NCI-H2107 treated with DMSO at 0.1 percent for 48 hours (cell line): ENCODE results near the gene GCC2.
"Not testable (repeated sequence)": the region's sequence is repeated elsewhere in the genome, so short reads cannot be mapped to it uniquely, and the experiment has no call there.

ENCODE experiments used
- DNase-seq: peaks from one replicate; lab custom pipeline; 2025; ENCODE audit not compliant: unreplicated experiment; lab: John Stamatoyannopoulos, UW

The GCC2 gene

DNA sequence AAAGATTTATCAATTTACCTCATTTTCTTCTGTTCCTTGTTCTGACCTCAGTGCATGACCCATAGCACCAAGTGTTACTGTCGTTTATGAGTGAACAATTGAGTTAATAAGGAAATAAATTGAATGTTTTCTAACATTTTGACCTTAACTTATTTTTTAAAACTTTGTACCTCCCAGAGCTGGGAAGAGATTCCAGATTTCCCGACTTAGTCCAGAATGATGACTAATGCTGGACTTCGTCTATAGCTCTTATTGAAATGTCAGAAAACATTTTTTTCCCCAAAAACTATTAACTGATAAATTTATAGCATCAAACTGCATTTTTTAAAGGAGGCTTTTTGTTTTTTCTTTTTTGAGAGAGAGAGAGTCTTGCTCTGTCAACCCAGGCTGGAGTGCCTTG lies 63.4 kb downstream of the GCC2 start:
- not testable (repeated sequence) for DNase-seq

DNA sequence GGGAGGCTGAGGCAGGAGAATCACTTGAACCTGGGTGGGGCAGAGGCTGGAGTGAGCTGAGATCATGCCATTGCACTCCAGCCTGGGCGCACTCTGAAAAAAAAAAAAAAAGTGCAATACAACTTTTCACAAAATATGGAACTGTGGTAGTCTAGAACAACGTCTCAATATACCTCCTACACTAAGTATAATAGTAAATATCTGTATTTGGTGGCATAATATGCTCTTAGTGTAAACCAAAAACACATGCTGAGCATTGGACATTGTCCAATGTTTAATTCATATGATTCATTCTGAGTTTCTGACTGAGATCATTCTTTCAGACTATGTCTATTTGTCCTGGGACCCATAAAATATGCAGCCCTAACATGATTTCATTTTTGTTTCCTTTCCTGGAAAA lies 65.5 kb downstream of the GCC2 start:
- not testable (repeated sequence) for DNase-seq

DNA sequence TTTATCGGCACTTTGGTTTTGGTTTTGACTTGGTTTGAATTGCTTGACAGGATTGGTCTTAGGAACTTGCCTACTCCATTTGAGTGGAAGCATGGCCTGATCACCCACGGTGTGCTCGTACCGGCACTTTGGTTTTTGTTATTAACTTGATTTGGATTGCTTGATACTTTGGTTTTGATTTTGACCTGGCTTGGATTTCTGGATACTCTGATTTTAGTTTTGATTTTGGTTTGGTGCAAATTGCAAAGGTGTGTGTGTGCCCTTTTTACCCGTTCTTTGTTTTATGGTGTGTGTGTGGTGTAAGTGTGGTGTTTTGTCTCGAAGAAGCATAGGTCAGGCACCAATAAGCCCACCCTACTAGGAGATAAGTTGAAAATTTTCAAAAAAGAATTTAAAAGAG lies 75.7 kb downstream of the GCC2 start:
- not testable (repeated sequence) for DNase-seq

DNA sequence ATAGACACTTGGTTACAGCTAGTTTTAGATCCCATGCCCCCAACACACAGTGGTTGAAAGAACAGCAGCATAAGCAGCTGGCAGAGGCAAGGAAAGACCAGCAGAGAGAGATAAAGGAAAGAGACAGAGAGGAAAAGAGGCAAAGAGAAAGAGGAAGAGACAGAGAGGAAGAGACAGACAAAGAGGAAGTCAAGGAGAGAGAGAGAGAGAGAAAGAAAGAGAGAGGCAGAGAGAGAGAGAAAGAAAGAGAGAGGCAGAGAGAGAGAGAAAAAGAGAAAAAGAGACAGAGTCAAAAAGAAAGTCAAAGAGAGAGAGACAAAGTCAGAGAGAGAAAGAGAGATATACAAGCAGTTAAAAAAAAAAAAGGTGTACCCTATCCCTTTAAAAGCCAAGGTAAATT lies 76.3 kb downstream of the GCC2 start:
- DNase-seq: not testable (repeated sequence)

DNA sequence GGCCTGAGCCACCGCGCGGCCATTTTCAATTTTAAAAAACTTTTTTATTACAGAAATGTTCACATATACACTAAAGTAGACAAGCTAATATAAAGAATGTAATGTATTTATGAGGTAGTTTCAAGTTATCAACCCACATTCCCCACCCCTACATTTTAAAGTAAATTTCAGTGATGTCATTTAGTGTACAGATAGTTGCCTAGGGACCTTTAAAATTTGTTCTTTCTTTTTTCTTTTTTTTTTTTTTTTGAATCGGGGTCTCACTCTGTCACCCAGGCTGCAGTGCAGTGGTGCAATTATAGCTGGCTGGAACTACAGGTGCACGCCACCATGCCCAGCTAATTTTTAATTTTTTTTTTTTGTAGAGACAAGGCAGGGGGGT lies 82.7 kb downstream of the GCC2 start:
- DNase-seq: no peak

DNA sequence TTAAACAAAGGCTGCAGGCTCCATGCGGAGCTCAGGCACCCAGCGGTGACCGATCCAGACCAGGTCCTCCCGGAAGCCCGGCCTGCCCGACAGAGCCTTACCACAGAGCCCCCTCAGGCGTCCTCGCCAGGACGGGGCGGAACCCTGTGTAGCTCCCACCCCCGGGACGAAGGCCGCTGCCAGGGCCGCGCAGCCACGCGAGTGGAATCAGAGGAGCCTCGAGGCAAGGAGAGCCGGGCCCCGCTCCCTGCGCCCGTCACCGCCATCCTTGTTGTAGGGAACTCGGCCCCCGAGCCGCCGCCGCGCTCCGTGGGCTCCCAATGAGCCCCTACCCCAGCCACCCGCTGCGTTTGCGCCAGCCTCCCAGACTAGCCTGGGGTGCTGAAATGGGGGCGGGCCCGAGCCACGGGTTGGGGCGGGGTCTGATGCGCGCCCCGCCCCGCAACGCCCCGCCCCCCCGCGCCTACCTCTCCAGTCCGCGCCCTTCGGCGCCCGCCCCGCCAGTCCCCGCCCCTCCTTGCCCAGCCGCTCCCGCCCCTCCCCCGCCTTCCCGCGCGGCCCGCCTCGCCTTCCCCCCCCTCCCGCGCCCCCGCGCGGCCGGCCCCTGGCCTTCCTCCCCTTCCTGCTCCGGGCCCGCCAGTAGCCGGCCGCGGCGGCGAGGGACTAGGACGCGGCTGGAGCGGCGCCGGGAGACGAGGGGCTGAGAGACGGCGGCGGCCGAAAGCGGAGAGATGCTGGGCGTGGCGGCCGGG lies 85.0 kb downstream of the GCC2 start, which contains the start of gene LIMS1:
LIMS1 (plus strand) TSS at position 639 of the 752 bp plus-strand sequence; CDS start at position 732, 93 bp downstream.
- peak; percentile 54 for DNase-seq

GRCh38 chr2:108534584-108535356 lies 85.8 kb downstream of the GCC2 start:
- DNase-seq: no peak

DNA sequence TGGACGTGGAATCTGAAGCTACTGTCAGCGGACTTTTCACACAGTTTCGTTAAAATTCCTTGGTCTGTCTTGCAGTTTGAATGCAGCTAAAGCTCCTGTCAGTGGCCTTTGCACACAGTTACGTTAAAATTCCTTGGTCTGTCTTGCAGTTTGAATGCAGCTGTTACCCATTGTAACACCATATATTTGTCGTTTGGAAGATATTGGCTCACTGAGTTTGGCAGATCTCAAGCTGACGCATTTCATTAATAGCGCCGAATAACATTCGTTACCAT lies 86.3 kb downstream of the GCC2 start:
- DNase-seq: no peak

- DNase-seq: no peak
Observed at GRCh38 chr2:108536133-108536780, 87.3 kb downstream of the GCC2 start.

DNA sequence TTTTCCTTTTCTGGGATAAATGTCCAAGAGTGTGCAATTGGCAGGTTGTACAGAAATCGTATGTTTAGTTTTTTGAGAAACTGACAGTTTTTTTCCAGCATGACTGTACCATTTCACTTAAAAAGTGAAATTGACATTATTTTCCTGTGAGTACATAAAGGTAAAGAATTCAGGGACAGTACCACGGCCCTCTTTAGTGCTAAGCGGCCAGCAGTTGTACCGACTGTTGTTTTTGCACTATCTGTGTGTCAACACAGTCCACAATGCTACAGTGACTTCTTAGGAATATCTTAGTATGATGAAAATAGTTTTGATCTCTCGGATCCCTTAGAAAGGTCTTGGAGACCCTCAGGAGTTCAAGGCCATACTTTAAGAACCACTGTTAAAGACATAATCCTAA lies 87.9 kb downstream of the GCC2 start:
- no peak for DNase-seq

DNA sequence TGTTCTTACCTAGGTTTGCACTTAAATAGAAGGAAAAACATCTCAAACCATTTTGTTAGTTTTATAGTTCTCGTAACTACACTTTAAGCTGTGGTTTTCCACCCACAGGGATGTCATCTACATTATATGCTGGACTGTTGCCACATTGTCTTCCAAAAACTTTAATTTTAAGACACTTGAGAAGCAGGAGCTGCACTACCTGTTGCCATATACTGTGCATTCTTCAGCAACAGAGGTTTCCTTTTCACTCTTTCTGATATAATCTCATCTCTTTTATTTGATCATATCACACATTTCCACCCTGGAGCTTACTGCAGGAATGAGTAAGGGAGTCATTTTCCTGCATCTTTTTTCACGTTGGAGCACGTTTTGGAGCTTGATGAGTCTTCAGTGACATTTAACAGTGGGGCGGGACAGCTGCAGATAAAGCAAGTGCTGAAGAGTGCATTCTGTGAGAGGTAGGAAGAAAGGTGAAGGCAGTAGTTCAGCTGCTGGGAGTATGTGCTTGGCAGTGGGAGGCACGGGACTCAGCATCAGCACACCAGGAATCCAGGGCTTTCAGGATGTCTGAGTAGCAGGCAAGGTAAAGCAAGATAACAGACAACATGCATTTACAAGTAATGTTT lies 89.1 kb downstream of the GCC2 start:
- DNase-seq: no peak

- DNase-seq: no peak
Observed at GRCh38 chr2:108541451-108541850, 92.4 kb downstream of the GCC2 start.

- no peak for DNase-seq
Observed at GRCh38 chr2:108542071-108542470, 93.1 kb downstream of the GCC2 start.

- no peak for DNase-seq
Observed at GRCh38 chr2:108547606-108548005, 98.6 kb downstream of the GCC2 start.

- no peak for DNase-seq
Observed at GRCh38 chr2:108548208-108549003, 99.4 kb downstream of the GCC2 start.

- no peak for DNase-seq
Observed at GRCh38 chr2:108552566-108552965, 103.6 kb downstream of the GCC2 start.

DNA sequence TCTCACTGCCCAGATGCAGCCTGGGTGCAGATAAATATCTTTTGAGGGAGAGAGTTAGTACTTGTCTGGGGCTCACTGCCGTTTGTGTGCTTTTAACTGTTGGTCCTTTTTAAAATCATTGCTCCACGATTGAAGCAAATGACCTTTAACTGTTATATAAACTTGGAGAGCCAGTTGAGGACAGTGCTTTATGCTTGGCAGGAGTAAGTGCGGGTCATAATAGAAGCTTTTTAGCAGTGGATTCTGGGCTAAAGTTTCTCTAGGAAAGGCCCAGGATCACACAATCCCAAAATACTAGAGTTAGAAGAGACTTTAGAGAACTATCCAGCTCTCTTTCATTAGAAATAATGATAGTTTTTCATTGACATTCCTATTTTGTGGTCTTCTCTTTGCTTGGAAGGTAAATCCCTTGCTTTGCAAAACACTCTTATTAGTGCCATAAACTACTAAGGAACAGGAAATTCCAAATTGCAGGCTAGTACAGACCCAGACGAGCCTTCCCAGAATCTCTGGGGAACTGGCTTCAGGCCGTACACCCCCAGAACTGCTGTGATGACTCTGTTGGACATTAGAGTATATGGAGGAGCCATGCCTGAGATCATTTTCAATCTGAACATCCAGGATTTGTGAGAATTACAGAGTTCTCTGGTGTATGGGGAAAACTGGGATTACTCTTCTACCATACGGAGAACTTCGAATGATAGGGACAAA lies 104.4 kb downstream of the GCC2 start:
- no peak for DNase-seq

DNA sequence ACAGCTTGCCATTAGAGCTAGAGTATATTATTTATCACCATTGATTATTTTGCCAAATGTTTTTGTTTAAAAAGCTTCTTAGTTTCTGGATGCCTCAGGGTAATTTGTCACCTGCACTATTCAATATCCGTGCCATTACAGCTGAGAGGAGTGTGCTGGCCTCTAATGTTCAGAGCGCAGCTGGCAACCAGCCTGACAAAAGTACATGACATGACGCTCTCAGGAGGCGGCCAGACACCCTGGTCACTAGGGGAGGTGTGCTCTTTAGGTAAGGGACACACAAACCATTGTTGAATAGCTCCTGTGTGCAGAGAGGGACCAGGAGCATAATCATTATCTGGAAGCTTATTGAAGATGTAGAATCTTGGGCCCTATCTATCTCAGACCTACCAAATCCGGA lies 105.5 kb downstream of the GCC2 start:
- DNase-seq: no peak

GRCh38 chr2:108555572-108555971 lies 106.6 kb downstream of the GCC2 start:
- no peak for DNase-seq

DNA sequence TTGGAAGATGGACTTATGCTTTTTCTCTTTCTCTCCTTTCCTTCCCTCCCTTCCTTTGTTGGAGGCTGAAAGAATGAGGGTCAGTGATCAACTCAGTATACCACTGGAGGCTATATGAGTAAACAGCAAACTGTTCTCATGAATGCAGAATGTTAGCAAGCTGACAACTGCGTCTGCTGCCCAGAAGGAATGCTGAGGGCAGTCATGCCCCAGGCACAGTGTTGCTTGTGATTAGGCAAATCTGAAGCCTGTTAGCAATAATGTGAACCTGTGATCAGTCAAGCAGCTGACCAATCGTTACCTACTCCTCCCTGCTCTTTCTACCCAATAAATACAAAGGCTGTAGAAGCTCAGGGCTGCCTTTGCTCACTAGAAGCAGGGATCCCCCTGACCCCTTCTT lies 107.6 kb downstream of the GCC2 start:
- DNase-seq: not testable (repeated sequence)
